HK-2 (cell line): ENCODE data around the gene PNPLA3.

ENCODE experiments used
- DNase-seq: peaks from one replicate; pipeline ENCODE4 v3.0.0-alpha.2; 2018; ENCODE audit not compliant: unreplicated experiment

The PNPLA3 gene, protein sequence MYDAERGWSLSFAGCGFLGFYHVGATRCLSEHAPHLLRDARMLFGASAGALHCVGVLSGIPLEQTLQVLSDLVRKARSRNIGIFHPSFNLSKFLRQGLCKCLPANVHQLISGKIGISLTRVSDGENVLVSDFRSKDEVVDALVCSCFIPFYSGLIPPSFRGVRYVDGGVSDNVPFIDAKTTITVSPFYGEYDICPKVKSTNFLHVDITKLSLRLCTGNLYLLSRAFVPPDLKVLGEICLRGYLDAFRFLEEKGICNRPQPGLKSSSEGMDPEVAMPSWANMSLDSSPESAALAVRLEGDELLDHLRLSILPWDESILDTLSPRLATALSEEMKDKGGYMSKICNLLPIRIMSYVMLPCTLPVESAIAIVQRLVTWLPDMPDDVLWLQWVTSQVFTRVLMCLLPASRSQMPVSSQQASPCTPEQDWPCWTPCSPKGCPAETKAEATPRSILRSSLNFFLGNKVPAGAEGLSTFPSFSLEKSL

DNA sequence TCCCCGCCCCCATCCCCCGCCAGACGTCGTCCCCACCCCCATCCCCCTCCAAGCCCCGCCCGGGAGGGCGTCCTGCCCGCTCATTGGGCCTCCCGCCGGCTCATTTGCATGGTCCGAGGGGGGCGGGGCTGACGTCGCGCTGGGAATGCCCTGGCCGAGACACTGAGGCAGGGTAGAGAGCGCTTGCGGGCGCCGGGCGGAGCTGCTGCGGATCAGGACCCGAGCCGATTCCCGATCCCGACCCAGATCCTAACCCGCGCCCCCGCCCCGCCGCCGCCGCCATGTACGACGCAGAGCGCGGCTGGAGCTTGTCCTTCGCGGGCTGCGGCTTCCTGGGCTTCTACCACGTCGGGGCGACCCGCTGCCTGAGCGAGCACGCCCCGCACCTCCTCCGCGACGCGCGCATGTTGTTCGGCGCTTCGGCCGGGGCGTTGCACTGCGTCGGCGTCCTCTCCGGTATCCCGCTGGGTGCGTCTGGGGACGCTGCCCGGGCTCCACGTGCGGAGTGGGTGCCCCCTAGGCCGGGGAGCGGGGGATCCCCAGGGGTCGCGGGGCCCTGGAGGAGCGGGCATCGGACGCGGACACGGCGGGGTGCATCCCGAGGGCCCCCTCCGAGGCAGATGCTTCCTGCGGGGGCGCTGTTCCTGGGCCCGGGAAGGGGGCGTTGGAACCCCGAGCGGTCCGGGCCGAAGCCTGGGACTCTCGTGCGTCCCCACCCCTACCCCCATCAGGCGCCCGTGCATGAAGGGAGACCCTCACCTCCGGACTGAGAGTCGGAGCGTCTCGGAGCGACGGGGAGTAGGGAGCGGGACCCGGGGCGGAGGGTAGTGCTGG is at the start of gene PNPLA3:
PNPLA3 (plus strand) TSS at position 175 of the 834 bp plus-strand sequence; CDS start at position 282, 107 bp downstream.
- peak; percentile 89 for DNase-seq

DNA sequence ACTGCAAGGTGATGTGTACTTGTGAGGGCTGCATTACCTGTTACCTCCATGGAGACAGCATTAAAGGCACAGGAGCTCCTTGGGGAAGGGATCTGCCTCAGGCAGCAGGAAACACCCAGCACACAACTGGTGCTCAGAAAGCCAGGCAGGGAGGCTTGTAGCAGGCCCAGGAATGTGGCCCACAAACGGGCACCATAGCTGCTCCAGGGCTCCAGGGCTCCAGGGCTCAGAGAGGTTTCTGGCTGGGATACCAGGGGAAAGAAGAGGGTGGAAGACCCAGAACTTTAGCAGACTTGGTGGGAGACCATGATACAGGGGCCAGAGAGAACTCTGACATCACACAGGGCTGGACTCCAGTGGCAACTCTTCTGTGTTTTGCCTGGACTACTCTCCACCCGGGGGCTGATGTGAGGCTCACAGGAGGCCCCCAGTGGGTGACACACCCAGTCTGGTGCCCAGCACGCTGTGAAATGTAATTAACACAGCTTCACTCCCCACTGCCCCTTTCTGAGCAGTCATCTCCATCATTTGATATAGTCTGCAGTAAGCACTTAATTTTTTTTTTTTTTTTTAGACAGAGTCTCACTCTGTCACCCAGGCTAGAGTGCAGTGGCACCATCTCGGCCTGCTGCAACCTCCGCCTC is 46.6 kb upstream of the PNPLA3 start:
- no peak for DNase-seq

DNA sequence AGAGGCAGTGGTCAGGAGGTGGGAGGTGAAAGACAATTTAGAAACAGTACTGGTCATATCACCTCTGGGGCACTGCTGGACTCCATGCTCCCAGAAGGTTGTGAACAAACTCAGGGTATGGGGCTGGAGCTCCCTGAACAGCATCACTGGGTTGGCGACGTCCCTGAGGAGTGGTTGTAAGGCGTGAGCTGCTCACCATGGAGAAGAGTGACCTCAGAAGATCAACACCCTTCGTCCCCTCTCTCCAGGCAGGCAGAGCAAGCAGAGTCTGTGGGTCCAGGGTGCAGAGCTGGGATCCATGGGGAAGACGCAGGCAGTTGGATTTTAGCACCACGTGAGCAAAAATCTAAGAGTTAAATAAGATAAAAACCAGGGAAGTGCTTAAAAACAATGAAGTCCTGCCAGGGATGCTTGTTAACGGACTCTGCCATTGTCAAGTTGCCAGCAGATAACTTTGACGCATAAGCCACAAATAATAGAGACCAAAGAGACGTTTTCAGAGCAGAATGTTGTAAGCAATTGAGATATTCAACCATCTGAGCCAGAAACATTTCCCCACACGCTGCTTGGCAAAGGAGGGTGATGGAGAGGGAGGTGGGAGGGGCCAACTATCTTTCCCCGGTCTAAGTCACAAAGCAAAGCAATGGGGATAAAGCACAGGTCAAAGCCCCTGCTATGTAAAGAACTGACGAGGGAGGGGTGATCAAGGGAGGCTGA is 45.4 kb upstream of the PNPLA3 start:
- no peak for DNase-seq

DNA sequence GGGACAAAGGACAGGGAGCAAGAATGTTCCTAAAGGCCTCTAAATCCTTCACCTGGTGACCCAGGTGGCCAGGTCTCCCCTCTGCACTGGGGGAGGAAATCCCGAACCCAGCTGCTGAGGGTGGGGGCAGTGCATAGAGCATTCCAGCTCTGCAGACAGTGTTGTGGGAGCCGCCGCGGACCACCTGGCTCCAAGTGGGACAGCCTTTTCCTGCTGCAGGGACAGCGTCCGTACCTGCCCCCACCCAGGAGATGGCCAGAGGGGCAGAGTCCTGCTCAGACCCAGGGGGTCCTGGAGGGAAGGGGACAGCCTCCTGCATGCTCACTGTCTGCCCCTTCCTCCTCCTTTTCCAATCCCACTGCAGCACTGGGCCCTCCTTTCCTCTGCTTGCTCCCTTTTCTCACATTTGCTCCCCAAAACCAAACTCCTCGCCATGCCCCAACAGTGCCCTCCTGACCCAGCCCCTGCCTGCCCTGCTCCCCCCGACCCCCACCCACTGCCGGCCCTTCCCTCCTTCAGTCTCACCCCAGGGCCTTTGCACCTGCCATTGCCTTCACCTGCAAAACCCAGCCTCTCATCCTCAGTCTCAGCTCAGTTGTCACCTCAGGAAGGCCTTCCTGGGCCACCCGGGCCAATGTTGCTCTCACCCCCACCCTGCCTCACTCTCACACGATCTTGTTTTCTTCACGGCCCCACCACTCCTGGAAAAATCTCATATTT is 44.6 kb upstream of the PNPLA3 start:
- no peak for DNase-seq

DNA sequence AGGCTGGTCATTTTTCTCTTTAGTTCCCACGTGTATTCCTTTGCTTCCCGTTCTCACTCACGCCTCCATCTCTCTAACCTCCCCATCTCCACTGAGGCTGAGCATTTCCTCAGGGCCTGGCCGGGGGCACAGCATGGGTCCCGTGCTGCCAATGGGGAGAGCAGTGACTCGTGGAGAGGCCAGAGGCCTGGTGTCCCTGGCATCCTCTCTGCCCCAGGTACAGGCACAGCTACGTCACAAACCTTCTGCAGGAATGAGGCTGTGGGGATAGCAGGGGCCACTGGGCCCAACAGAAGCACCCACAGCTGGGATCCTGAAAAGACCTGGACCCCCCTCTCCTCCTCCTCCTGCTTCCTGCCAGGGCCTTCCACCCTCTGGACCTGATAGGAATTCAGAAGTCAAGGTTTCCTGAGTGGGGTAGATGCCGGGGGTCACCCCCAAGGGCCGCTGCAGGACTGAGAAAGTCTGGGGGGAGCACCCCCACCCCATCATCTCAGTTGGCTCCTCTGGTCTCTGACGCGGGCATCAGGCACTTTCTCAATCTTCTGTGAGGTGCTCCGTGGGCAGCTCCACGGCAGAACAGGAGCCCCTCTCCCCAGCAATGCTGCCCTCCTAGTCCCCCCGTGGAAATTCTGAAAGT is 43.6 kb upstream of the PNPLA3 start:
- no peak for DNase-seq

DNA sequence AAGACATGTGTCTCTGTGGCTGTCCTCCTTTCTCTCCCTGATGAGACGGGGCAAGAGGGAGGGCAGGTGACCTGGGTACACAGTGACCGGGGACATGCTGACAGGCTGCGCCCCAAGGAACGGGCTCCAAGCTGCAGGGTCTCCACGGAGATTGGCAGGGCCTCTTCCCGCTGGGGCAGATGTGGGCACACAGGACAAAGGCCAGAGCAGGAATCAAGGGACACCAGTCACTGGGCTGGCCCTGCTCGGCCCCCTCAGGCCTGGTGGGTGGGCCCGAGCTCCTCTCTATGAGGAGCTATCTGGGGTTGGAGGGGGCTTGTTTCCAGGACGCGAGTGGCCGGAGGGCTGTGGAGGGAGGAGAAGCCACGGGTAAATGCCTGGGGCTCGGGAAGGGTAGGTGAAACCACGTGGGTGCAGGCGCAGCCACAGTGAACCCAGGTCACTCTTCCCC is 43.0 kb upstream of the PNPLA3 start:
- DNase-seq = no peak

DNA sequence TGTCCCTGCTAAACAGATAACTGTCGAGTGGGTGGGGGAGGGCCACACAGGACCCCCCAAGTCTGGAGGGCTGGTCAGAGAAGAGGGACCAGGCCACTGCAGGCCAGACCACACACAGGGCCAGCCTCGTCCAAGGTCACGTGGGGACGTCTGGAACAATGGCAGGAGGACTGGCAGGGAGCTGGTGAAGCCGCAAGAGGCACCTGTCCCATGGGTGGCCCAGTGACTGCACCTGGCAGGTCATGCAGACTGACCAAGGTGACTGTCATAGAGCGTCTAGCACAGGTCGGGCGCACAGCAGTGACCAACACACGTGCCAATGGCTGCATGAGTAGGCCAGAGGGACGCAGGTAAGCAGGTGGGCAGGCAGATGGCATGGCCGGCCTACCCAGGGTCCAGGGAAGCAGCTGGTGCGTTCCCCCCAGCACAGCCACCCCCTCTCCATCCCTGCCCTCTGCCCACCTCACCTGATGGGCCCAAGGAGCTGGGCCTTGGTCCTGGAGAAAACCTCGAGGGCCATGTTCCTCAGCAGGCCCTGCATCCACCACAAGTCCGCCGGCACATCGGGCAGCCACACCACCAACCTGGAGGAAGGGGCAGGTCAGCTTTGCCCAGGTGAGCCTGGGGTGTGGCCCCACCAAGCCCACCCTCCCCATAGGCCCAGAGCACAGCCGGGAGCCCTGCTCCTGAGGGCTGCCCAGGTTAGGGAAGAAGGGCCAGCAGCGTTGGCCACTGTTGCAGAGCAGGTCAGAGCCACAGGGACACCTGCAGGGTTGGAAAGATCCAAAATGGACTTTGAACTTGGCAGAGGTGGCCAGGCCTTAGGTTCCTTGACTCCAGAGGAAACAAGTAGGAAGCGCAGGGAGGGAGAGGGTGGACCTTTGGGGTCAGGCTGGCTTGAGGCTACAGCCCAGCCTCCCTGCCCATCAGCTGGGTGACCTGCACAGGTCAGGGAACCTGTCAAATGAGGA is 42.2 kb upstream of the PNPLA3 start:
- DNase-seq = no peak

DNA sequence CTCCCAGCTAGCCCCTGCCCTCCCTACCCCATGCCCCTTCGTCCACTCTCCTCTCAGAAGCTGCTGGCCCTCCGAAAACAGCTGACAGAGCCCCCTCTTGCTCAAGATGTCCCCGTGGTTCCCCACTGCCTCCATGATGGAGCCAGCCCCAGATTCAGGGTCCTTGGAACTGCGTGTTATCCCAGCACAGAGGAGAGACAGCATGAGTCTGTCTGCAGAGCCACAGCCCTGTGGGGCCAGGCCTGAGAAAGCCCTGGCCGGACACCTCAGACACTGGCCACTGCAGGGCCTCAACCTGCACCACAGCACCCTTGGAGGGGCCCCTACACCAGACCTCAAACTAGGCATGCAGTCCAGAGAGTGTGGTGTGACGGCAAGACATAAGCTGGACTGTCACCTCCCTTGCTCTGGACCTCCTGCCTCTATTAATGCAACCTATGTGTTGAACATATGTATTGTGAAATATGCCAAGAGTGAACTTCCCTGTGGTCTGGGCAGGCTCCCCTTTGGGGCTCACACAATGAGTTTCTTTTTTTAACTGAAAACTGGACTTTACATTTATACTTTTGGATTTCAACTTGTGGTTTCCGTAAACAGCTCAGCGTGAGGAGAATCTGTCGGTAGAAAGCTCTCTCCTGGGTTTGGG is 41.4 kb upstream of the PNPLA3 start:
- no peak for DNase-seq

DNA sequence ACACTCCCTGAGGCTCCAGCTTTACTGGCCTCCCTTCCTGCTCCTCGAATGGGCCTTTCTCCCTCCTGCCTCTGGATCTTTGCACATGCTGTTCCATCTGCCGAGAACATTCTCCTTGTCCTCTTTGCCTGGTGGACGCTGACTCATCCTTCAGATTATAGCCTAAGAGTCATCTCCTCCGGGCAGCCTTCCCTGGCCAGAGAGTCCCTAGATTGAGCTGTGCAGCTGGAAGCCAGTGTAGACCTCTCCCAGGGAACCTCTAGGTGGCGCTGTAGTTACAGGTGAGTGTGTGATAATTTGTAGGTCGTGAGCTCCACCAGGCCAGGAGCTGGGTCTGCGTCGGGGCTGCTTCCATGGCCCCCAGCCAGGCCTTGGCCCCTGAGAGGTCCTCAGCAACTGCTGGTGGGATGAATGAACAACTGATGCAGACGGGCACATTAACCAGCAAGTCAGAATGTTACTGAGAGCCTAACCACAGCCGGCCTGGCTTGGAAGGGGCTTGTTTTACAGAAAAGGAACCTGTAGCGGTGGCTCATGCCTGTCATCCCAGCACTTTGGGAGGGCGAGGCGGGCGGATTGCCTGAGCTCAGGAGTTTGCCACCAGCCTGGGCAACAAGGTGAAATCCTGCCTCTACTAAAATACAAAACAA is 40.5 kb upstream of the PNPLA3 start:
- DNase-seq = peak; percentile 77

DNA sequence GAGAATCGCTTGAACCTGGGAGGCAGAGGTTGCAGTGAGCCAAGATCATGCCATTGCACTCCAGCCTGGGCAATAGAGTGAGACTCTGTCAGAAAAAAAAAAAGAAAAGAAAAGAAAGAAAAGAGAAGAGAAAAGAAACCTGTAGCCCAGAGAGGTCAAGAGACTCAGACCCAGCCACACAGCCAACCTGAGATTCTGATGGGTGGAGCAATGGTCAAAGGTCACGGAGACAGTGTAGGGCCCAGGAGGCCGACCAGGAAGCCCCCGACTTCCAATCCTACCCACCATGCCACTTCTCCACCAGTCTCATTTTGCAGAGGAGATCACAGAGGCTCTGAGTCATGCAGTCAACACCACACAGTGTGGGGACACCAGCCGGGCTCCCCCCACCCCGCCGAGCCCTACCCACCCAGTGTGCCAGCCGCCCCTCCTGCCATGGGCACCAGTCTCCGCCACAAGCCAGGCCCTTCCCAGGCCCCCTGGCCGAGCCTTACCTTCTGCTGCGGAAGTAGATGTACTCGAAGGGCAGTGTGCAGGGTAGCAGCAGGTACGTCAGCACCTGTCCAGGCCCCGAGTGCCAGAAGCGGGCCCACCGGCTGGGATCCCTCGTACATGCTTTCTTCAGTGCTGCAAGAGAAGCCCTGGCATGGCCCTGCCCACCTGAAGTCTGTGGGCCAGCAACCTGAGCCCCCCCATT is 39.7 kb upstream of the PNPLA3 start:
- DNase-seq = no peak

DNA sequence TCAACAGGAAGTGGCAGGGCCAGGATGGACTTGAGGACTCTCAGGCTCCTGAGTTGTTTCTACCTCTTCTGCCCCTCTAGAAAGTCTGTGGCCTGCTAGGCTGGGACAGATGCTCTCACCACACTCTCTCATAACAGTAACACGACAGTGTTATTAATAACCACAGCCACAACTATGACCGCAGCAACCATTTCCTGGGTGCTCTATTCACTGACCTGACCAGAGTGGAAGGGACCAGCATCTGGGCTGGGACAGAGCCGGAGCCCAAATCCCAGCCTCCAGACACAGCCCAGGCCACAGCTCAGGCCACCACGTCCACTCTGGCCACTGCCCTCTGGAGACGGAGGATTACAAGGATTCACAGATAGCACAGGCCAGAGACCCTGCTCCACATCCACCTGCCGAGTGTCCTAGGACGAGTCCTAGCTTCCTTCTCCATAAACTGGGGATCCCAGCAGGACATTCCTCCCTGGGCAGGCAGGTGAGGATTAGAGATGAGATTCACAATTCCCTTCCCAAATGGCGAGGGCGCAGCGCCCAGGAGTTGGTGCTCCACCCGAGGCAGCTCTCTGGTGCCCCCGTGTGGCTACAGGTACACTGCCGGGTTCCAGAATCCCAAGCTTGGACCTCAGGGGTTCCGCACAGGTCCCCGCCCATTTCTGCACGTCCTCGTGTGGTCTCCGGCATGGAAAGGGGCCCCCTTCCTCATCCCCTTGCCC is 38.8 kb upstream of the PNPLA3 start:
- peak; percentile 49 for DNase-seq

DNA sequence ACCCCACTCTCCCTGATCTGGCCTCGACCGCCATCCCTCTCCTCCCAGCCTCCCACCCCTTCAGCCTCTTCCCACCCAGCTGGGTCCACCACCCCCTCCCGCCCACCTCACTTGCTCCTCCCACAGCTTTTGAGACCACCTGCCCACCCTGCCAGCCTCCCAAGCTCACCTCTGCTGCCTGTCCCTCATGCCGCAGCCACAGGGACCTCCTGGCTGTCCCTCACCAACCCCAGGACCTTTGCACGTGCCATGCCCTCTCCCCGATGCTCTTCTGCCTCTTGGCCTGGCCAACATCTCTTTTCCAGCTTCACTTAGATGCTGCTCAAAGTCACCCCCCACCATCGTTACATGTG is 38.3 kb upstream of the PNPLA3 start:
- DNase-seq = no peak

DNA sequence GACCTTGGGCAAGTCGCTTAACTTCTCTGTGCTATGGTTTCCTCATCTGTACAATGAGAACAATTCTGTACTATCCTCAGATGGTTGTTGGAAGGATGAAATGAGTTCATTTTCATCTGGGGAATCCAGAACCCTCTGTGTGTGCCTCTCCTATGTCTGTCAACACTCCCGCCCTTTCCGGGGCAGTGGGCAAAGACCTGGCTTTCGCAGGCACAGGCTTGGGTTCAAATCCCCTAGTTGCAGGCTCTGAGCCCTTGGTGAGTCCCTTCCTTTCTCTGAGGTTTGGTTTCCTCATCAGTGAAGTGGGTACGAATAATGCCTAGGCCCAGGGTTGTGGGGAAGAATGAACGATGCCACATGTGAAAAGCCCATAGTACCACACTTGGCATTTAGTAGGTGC is 37.8 kb upstream of the PNPLA3 start:
- DNase-seq = no peak

DNA sequence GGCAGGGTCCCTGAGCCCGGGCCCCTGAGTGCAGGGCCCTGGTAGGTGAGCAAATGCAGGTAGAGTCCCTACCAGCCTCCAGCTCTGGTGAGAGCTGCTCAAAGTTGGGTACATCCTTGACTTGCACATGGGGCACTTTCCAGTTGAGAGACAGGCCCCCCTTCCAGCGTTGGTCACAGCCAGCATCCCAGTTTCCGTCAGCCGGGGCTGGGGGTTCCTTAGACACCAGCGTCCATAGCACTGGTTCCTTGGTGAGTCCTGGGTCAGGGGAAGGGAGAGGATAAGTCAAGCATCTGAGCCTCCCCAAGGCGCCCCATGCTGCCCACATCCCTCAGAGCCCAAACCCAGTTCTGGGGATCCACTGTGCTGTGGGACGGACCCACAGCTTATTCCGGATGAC is 37.4 kb upstream of the PNPLA3 start:
- DNase-seq = no peak

DNA sequence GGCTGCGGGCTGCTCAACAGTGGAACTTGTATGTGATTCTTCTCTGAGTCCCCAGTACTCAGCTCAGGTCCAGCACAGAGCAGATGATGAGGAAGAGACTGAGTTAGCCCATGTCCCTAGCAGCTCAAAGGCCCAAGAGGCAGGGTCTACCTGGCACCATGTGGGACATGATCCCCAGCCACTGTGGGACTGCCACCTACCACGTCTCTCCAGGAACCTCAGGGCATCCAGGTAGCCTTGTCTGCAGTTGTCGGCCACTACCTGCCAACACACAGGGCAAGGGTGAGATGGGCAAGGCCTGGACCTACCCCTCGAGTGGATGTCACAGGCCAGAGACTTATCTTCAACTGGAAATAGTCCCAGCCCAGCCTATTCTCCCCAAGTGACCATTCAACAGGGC is 36.2 kb upstream of the PNPLA3 start:
- no peak for DNase-seq

DNA sequence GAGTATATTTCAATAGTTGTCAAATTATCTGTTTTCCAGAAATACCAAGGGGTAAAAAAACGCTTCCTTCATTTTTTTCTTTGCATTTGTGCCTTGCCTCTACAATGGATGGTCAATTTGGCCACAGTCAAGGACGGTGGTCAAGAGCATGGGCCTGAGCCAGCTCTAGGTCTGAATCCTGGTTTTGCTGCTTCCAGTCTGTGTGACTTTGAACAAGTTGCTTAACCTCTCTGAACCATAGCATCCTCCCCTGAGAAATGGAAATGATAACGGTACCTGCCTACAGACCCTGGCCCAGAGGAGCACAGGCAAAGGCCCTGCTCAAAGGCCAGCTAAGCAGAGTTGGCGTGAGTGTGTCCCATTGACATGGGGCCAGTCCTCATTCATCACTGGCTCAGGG is 34.9 kb upstream of the PNPLA3 start:
- no peak for DNase-seq
